HG03565 (cell line): ENCODE results near the gene TMEM191C.
"Not testable (repeated sequence)": the region's sequence is repeated elsewhere in the genome, so short reads cannot be mapped to it uniquely, and the experiment has no call there.

ENCODE experiments used
- ATAC-seq: cut with Tn5 transposase; IDR thresholded peaks from one replicate; pipeline ENCODE4 v1.9.1; 2021; ENCODE audit warnings: mild to moderate bottlenecking, moderate library complexity; ENCODE audit not compliant: unreplicated experiment

TMEM191C gene

DNA sequence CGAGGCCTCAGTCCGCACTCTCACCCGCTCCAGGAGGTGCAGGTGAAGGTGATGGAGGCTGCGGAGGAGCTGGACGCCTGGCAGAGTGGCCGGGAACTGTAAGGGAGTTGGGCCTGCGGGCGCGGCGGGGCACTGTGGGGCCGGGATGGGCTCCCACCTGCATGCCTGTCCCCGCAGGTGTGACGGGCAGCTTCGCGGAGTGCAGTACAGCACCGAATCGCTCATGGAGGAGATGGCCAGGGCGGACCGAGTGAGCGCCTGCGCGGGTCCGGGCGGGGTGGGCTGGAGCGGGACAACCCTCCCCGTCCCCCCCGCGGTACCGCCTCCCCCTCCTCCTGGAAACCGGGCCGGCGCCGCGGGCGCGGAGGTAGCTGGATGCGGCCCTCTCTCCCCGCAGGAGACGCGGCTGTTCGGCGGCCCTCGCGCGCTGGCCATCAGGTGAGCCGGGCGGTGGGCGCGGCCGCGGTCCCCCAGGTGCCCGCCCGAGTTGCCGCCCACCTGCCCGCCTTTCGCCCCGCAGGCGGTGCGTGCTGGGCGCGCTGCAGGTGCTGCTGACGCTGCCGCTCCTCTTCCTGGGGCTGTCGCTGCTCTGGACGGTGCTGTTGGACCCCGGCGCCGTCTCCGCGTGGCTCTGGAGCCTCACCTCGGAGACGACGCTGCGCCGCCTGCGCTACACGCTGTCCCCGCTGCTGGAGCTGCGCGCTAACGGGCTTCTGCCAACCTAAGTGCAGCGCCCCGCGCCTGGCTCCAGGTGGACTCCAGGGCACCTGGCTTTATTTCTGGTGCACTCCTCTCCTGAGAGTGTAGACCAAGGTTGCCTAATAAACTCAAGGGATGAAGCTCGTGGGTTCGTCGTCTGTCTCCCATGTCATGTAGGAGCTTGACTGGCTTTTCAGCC, 2.2 kb downstream of the TMEM191C start:
- ATAC-seq, result not testable (repeated sequence)

DNA sequence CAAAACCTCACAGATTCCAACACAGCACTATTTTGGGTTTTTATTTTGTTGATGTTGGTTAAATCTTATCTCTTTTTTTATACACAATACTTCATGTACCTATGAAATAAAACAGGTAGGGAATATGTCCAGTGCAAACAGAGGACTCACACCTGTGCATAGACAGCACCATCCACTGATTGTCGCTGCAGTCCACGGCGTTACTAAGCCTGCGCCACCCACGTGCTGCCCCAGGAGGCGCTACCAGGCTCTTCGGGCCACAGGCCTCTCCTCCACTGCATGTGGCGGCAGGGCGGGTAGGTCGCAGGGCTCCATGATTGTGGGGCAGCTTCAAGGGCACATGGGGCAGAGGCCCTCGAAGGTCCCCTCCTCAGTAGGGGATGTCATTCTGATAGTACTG, 5.8 kb downstream of the TMEM191C start:
- ATAC-seq, result not testable (repeated sequence)

- ATAC-seq, result not testable (repeated sequence)
These were observed 6.5 kb downstream of the TMEM191C start for GRCh38 chr22:21473664-21474063.

GRCh38 chr22:21484039-21484438, 16.9 kb downstream of the TMEM191C start:
- ATAC-seq, result not testable (repeated sequence)

- not testable (repeated sequence) for ATAC-seq
These were observed 20.5 kb downstream of the TMEM191C start for GRCh38 chr22:21487723-21488122.

DNA sequence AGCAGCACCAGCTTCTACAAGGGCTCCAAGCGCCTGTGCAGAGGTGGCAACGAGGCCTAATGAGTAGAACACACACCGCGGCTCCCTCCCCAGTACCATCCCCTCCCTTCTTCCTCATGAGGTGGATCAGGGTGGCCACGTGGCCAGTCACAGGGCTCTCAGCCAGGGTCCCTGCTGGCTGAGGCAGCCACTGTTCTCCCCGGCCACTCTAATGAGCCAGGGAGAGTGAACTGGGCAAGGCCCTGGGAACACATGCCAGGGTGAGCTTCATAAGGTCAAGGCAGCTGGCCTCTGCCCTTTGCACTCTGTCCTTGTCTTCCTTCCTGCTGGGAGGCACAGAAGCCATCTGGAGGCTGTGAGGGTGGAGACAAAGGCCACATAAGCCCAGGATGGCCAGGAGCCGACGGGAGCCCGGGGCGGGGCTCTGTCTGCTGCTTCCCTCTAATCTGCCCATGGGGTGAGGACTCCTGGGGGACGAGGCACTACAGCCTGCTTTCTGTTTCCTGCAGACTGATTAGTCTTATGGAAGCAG, 22.0 kb downstream of the TMEM191C start:
- ATAC-seq, result not testable (repeated sequence)

- not testable (repeated sequence) for ATAC-seq
These were observed 23.4 kb downstream of the TMEM191C start for GRCh38 chr22:21490556-21490955.

DNA sequence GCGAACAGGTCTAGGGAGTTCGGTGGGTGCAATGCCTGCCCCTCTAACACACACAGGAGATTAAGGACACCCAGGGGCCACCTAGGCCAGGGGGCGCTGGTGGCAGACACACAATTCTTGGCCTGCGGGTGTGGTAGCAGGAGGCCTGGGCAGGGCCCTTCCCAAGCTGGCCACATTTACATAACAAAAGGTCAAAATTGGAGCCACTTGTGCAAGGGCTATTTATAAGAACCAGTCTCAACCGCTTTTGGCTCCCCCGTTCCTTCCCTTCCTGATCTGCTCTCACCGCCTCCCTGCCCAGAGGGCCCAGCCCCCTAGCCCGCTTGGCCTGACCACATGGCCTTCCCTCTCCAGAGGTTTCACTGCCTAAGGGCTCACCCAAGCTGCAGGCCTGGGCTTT, 25.1 kb downstream of the TMEM191C start:
- ATAC-seq, result not testable (repeated sequence)

GRCh38 chr22:21493789-21494782, 26.9 kb downstream of the TMEM191C start:
- not testable (repeated sequence) for ATAC-seq

DNA sequence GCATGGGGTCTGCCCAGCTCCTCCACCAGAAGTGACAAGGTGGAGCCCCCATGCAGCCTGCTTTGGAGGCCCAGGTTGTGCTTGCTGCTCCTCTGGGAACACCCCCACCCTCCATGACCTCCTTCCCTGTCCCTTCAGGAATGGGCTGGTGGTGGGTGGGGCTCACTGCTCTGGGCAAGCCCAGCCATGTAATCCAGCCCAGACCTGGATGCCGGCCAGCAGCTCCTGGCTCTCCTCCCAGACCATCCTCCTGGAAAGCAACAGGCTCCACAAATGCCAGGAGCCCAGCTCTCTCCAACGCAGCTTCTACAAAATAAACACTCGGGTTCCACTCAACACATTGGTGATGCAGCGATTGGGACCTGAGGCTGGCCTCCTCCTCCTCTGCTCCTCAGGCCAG, 30.8 kb downstream of the TMEM191C start:
- ATAC-seq, result not testable (repeated sequence)

DNA sequence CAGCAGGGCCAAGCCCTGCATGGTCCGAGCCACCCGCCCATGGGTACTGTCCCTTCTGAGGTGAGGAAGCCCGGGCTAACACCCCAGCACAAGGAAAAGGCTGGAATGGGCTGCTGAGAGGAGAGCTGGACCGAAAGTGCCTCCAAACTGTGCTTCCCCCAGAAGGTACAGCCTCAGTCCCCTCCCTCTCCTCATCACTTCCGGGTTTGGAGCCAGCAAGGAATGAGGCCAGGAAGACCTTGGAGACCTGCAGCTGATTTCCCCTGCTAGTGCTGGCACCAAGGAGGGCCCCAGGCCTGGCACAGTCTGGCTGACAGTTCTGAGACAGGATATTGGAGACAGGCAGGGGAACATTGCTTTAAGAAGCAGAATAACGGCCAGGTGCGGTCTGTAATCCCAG, 31.3 kb downstream of the TMEM191C start:
- not testable (repeated sequence) for ATAC-seq

DNA sequence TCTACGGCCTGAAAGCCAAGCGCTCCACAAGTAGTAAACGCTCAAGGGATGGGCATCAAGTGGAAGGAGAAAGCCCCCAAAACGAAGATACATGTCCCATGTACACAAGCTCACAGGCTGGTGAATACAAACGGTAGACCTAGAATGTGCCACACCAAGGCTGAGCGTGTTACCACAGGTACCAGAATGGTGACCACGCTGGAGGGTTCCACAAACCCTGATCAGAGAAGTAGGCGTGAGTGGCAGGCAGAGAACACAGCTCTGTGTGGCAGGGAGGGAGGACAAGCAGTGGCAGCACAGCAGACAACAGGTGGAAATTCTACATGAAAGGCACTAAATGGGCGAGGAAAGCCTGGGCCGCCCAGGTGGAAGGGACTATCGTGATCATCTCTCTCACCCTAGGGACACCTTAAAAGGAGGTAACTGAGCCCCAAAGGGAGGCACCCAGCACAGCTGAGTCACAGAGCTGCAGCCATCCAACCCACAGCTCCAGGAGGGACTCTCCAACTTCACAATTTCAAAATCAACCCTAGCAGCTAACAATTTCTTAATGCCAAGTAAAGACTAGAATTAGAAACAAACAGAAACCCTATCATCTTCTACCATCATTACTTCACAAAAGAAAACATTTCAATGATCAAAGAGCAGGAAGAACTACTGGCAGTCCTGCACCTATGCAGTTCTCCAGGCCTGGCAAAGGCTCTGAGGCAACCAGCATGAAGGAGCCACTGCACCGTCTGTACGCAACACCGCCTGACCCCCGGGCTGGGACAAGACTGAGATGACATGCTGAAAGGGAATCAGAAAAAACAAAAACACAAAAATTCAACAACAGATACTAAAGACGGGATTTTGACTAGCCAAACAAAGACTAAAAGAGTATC, 32.7 kb downstream of the TMEM191C start:
- not testable (repeated sequence) for ATAC-seq

DNA sequence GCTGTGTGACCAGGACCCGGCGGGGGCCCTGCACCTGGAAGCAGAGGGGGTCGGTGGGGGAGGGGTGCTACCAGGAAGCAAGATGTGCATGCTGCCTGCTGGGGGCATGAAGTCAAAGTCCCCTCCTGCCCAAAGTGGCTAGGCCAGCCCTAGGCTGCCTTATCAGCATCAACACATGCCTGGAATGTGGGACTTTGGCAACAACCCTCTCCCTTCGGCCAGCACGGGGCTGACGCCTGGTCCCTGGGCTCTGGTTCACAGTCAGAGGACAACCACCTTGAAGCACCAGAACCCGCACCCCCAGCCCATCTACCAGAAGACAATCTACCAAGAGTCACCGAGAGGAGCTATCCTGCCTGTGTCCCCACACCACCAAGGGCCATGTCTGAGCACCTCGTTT, 43.2 kb downstream of the TMEM191C start:
- not testable (repeated sequence) for ATAC-seq

DNA sequence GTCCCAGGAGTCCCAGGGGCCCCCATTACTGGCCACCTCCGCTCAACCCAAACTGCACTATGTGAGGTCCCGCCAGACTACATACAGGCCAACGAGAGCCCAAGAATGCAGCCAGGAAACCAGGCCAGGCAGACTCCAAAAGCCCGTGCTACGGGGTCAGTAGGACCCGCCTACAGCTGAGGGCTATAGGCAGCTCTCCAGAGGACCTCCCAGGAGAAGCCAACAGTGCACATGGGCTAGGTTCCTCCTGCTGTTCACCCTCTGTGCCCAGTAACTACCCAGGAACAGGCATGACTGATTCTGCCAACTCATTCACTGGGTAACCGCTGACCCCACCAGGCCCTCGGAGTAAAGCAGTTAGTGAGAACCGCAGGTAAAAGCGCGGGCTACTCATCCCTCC, 44.8 kb downstream of the TMEM191C start:
- not testable (repeated sequence) for ATAC-seq

- ATAC-seq, result not testable (repeated sequence)
These were observed 46.9 kb downstream of the TMEM191C start for GRCh38 chr22:21514117-21514516.

GRCh38 chr22:21515234-21515633, 48.0 kb downstream of the TMEM191C start:
- not testable (repeated sequence) for ATAC-seq

DNA sequence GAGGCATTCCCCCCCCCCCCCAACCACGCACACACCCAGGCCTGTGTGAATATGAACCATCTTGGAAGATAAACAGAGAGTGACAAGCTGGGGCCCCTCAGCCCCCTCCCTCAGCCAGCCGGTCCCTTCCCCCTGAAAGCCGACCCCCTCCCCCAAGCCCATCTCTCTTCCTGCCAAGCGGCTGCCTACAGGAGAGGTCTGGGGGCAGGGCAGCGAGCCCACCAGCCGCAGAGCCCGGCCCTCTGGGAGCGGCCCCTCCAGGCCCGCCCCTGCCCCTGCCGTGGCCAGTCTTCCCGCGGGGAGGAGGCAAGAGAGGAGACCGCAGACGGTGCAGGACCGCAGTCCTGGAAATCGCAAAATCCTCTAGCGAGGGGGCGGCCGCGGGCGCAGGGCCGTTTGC, 49.3 kb downstream of the TMEM191C start:
- ATAC-seq, result not testable (repeated sequence)

DNA sequence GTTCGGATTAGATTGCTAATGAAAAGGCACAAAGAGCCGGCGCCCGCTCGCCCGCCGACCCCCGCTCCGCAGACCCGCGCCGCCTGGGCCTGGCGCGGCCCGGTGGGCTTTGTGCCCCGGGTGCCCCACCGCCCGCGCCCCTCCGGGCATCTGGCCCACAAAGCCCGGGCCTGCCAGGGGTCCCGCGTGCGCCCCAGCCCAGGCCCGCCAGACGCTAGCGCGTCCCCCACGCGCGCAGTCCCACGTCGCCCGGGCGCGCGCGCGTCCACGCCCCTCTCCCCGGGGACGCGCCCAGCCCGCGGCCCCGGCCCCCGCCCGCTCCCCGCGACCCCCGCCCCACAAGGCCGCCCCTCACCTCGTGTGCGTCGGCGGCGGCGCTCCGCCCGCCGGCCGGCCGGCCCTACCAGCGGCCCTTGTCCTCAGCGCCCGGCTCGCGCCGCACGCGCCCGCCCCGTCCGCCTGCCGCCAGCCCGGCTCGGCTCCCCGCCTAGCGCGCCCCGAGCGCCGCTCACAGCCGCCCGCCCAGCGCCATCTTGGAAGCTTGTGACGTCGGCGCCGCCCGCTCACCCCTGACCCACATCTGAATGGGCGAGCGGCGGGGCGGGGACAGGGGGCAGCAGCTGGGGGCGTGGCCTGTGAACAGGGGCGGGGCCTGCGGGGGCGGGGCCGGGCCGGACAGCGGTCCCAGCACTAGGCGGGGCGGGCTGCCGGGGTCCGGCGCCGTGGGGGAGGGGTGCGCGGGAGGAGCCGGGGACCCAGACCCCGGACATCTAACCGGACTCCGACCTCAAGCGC, 50.0 kb downstream of the TMEM191C start:
- ATAC-seq, result peak; percentile 72
